A549 (cell line): ENCODE data around the gene PTGR3.

Source experiments
- CTCF ChIP-seq: fragments of >200 bp; sonication (Bioruptor Twin); formaldehyde crosslinking; IDR thresholded peaks from 3 replicates; pipeline ENCODE4 v1.5.1; 2016
- ELK1 ChIP-seq: fragments of 150-350 bp; IDR thresholded peaks from 2 replicates; pipeline ENCODE4 v1.6.1; 2014; ENCODE audit warnings: low read depth, mild to moderate bottlenecking, low read length
- EP300 ChIP-seq, 2 experiments: fragments of >200 bp; sonication (Bioruptor Twin); formaldehyde crosslinking; IDR thresholded peaks; 2 replicates in 1 of 2; 3 replicates in 1 of 2; pipeline ENCODE4 v1.6.1; 2016 to 2017
- JUN ChIP-seq, 2 experiments: fragments of >200 bp; sonication (Bioruptor Twin); formaldehyde crosslinking; IDR thresholded peaks; 2 replicates in 1 of 2; 3 replicates in 1 of 2; pipeline ENCODE4 v1.6.1; 2016 to 2017
- MAZ ChIP-seq: fragments of 150-350 bp; IDR thresholded peaks from 2 replicates; pipeline ENCODE4 v1.6.1; 2014; ENCODE audit warnings: antibody characterized with exemption, low read depth, low read length, borderline replicate concordance
- MYC ChIP-seq: IDR thresholded peaks from 2 replicates; pipeline ENCODE4 v1.6.1; 2012; ENCODE audit warnings: mild to moderate bottlenecking, inconsistent platforms, low read length, improper control_type of control experiment, borderline replicate concordance
- POLR2A ChIP-seq: IDR thresholded peaks from 2 replicates; pipeline ENCODE4 v1.6.1; 2012; ENCODE audit warnings: mild to moderate bottlenecking, low read length
- REST ChIP-seq: fragments of 200-600 bp; sonication (generic); IDR thresholded peaks from 2 replicates; pipeline ENCODE4 v1.6.1; 2016; ENCODE audit warnings: antibody characterized with exemption, mild to moderate bottlenecking, moderate library complexity
- SREBF2 ChIP-seq: fragments of 450-650 bp; IDR thresholded peaks from 2 replicates; pipeline ENCODE4 v1.6.1; 2014; ENCODE audit warnings: mild to moderate bottlenecking, moderate library complexity

GRCh38 chr18:75216212-75216910 lies 7.4 kb upstream of the PTGR3 start:
- TF ChIP-seq MYC (no peak), POLR2A (no peak), REST (no peak), CTCF (no peak), EP300 (IDR thresholded peaks at IDR 0.05) (no peak), MAZ (no peak), SREBF2 (no peak), JUN (IDR thresholded peaks at IDR 0.05) (no peak), ELK1 (no peak)
